ENCODE measurements around the gene EOLA1.

GRCh38 chrX:149571770-149572169 is 31.0 kb downstream of the EOLA1 start:
- no peak for TF ChIP-seq CTCF (IDR thresholded peaks at IDR 0.05)
- TF ChIP-seq POLR2A (IDR thresholded peaks at IDR 0.05), result no peak
- TF ChIP-seq POLR2AphosphoS5 (IDR thresholded peaks at IDR 0.05), result no peak
- TF ChIP-seq EP300 (IDR thresholded peaks at IDR 0.05), result no peak

All from upper lobe of left lung (tissue), 4 donors.